Measurements from ENCODE around the gene RRAGD.

- TF ChIP-seq, protein P1, sequence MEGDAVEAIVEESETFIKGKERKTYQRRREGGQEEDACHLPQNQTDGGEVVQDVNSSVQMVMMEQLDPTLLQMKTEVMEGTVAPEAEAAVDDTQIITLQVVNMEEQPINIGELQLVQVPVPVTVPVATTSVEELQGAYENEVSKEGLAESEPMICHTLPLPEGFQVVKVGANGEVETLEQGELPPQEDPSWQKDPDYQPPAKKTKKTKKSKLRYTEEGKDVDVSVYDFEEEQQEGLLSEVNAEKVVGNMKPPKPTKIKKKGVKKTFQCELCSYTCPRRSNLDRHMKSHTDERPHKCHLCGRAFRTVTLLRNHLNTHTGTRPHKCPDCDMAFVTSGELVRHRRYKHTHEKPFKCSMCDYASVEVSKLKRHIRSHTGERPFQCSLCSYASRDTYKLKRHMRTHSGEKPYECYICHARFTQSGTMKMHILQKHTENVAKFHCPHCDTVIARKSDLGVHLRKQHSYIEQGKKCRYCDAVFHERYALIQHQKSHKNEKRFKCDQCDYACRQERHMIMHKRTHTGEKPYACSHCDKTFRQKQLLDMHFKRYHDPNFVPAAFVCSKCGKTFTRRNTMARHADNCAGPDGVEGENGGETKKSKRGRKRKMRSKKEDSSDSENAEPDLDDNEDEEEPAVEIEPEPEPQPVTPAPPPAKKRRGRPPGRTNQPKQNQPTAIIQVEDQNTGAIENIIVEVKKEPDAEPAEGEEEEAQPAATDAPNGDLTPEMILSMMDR (IDR thresholded peaks at IDR 0.05) = no peak
- TF ChIP-seq POLR2A (IDR thresholded peaks at IDR 0.05) (no peak), POLR2AphosphoS5 (IDR thresholded peaks at IDR 0.05) (no peak)
Observed at GRCh38 chr6:89411145-89412070, 665 bp downstream of the RRAGD start.

Data from prostate gland (tissue), 2 donors.